Measurements from ENCODE around the gene PATZ1. TPM values are rescaled to one million over a fixed set of nuclear protein-coding genes. Genes with fewer than 3 reads are reported as not detected.
A peak's percentile ranks its signal among the peaks of the same experiment; 100 is the strongest.

PATZ1 gene
- total and polyA plus RNA-seq, 2 of the 4 experiments (the other 2 are of a cell fraction): 6.5 to 10.5 TPM

- BruUV-seq (replicated peaks): no TSS peak
- Histone ChIP-seq H3K4me1 (ENCODE audit: control insufficient read depth, insufficient read depth, low read length) (peaks cover 8% of the 10 kb centered on the region; the same call in 1 of the 2 replicates), H2BK5ac (ENCODE audit: low read depth, low read length, poor library complexity, severe bottlenecking) (peak overlapping the region; percentile 82), H2BK120ac (ENCODE audit: low read depth, low read length) (peak overlapping the region; percentile 6; the same call in 1 of the 2 replicates), H4K5ac (ENCODE audit: low read depth, low read length) (peak overlapping the region; percentile 48; the same call in 1 of the 2 replicates), H4K20me1 (ENCODE audit: insufficient read depth, low read length) (no peaks in the 10 kb centered on the region), H3K18ac (ENCODE audit: low read depth, low read length) (peak overlapping the region; percentile 14; the same call in 1 of the 2 replicates), H3K27me3 (ENCODE audit: control insufficient read depth, insufficient read depth, low read length) (no peaks in the 10 kb centered on the region), H3K56ac (ENCODE audit: extremely low read depth, insufficient read depth, low read length) (no peak overlapping the region), H2AFZ (replicated peaks; ENCODE audit: low read length, poor library complexity) (no peak overlapping the region), H3K9me1 (ENCODE audit: insufficient read depth, low read length) (no peaks in the 10 kb centered on the region), H2BK20ac (ENCODE audit: low read depth, low read length) (0 out of 2 replicates have a peak overlapping the region, but pooled peaks have one; percentile 22), H3K14ac (replicated peaks; ENCODE audit: low read depth, low read length) (0 out of 2 replicates have a peak overlapping the region, but pooled peaks have one; percentile 13), H4K91ac (ENCODE audit: insufficient read depth, low read depth, low read length) (no peak overlapping the region), H2AK5ac (ENCODE audit: low read depth, low read length) (no peak overlapping the region), H2AK9ac (replicated peaks; ENCODE audit: low read depth, low read length, poor library complexity) (no peak overlapping the region), H3K9me3 (ENCODE audit: control insufficient read depth, insufficient read depth, low read length) (no peaks in the 10 kb centered on the region), H3K27ac (ENCODE audit: insufficient read depth, low read length) (no peak overlapping the region), H3K36me3 (ENCODE audit: control insufficient read depth, insufficient read depth, low read length) (no peaks in the 10 kb centered on the region), H3K23ac (ENCODE audit: low read depth, low read length) (peak overlapping the region; percentile 20; the same call in 1 of the 2 replicates), H4K8ac (ENCODE audit: low read depth in 2 of 2, low read length in 2 of 2) (peak overlapping the region in 1 of 2 experiments; percentile 48; a peak in 1 of 4 replicates), H3K79me1 (ENCODE audit: low read depth in 1 of 2, low read length in 2 of 2) (peaks cover 8 to 20% of the 10 kb centered on the region in 2 experiments; a peak in 3 of 4 replicates), H3K4me3 (ENCODE audit: insufficient read depth, low read depth, low read length) (no peak overlapping the region), H3K4ac (ENCODE audit: low read depth, low read length) (no peak overlapping the region; the same call in 1 of the 2 replicates), H2BK15ac (ENCODE audit: low read depth, low read length) (no peak overlapping the region), H3K4me2 (ENCODE audit: low read depth, low read length) (peak overlapping the region; percentile 80; the same call in 1 of the 2 replicates), H3K9ac (ENCODE audit: low read depth, low read length) (no peak overlapping the region)
- dilution Hi-C loops (cut with HindIII; ENCODE audit: low sequenced_read_pairs, unreplicated experiment): no loop called here
- DNase-seq (peak; percentile 58), ATAC-seq (ENCODE audit: low read depth) (no peak; the same call in 1 of the 2 replicates)
- WGBS, 2 experiments (ENCODE audit: extremely low coverage in 2 of 2, insufficient read length in 1 of 2): no CpG with 5 or more reads among the region's 5 CpGs
- POLR2A ChIA-PET (ENCODE audit: unreplicated experiment): no interaction called here
- intact Hi-C loops (cut with micrococcal nuclease): no loop called here
- in situ Hi-C loops (cut with MboI; ENCODE audit: low sequenced_read_pairs): no loop called here
- CTCF ChIA-PET: interaction anchor here (1.5 to 3.6 kb wide), 2 partner anchors 17 to 23 kb away, joined by 6 to 24 read pairs; no protein-coding TSS in a partner anchor
- TF ChIP-seq BHLHE40 (IDR thresholded peaks at IDR 0.05; ENCODE audit: low read depth, low read length) (no peak), CTCF (conservative IDR thresholded peaks at IDR 0.05; ENCODE audit: low read depth, low read length) (no peak), CEBPB (IDR thresholded peaks at IDR 0.05; ENCODE audit: low read depth, low read length) (peak; percentile 71), RFX5 (IDR thresholded peaks at IDR 0.05; ENCODE audit: low read depth, low read length) (no peak), MAFK (IDR thresholded peaks at IDR 0.05; ENCODE audit: low read depth, low read length) (0 out of 2 replicates have a peak, but pooled peaks have one; percentile 5), MXI1 (IDR thresholded peaks at IDR 0.05; ENCODE audit: borderline replicate concordance, low read depth, low read length) (no peak), USF2 (IDR thresholded peaks at IDR 0.05; ENCODE audit: low read depth, low read length) (no peak), FOS (IDR thresholded peaks at IDR 0.05; ENCODE audit: low read depth, low read length) (no peak), MAZ (IDR thresholded peaks at IDR 0.05; ENCODE audit: borderline replicate concordance, low read depth, low read length) (no peak), CHD1 (IDR thresholded peaks at IDR 0.05; ENCODE audit: low read depth, low read length) (no peak), POLR2A (IDR thresholded peaks at IDR 0.05; ENCODE audit: low read depth, low read length) (no peak), SMC3 (IDR thresholded peaks at IDR 0.05; ENCODE audit: low read depth, low read length) (no peak), RCOR1 (IDR thresholded peaks at IDR 0.05; ENCODE audit: insufficient replicate concordance, low read length) (no peak), NFE2L2 (IDR thresholded peaks at IDR 0.05; ENCODE audit: low read depth, low read length) (no peak), RAD21 (IDR thresholded peaks at IDR 0.05; ENCODE audit: low read length) (no peak)
Measured at GRCh38 chr22:31295831-31296657, 50.1 kb downstream of the PATZ1 start.

Data from IMR-90 (cell line).